Breast epithelium (tissue), 4 donors: ENCODE data around the gene PCNX2. TPM values are rescaled to one million over a fixed set of nuclear protein-coding genes. Genes with fewer than 3 reads are reported as not detected.
A peak's percentile ranks its signal among the peaks of the same experiment; 100 is the strongest.

Experiments
- DNase-seq, 2 donors: peaks; one replicate each; pipeline ENCODE4 v3.0.0-alpha.2; 2019; ENCODE audit warnings: low spot score in 2 of 2
- H3K27ac ChIP-seq, 2 donors: fragments of 200-600 bp; sonication (generic) in 1 of 2; one replicate each; pipeline ENCODE4 v1.5.1; 2016 to 2019; ENCODE audit warnings: mild to moderate bottlenecking in 1 of 2
- H3K27me3 ChIP-seq, 2 donors: fragments of 200-600 bp; sonication (generic) in 1 of 2; one replicate each; pipeline versions ENCODE4 v1.5.1 to v1.6.0; 2017 to 2019; ENCODE audit warnings: control low read depth in 1 of 2, mild to moderate bottlenecking in 1 of 2
- H3K36me3 ChIP-seq: fragments of 200-600 bp; one replicate; pipeline ENCODE4 v1.5.1; 2019
- H3K4me1 ChIP-seq, 2 donors: fragments of 200-600 bp; sonication (generic); one replicate each; pipeline ENCODE4 v1.5.1; 2016 to 2019; ENCODE audit warnings: control low read depth in 1 of 2
- H3K4me3 ChIP-seq, 3 donors: fragments of 200-600 bp; sonication (generic); 1 replicate in 2 of 3; 2 replicates in 1 of 3; pipeline ENCODE4 v1.5.1; 2016 to 2019; ENCODE audit warnings: mild to moderate bottlenecking in 3 of 3, moderate library complexity in 2 of 3
- H3K9me3 ChIP-seq, 2 donors: fragments of 200-600 bp; sonication (generic) in 1 of 2; one replicate each; pipeline ENCODE4 v1.5.1; 2016 to 2019; ENCODE audit warnings: control low read depth in 1 of 2
- CTCF ChIP-seq, 3 donors: fragments of 450-650 bp; IDR thresholded peaks; one replicate each; pipeline ENCODE4 v1.5.1; 2016 to 2017; ENCODE audit warnings: antibody characterized with exemption in 3 of 3, mild to moderate bottlenecking in 3 of 3, moderate library complexity in 3 of 3
- POLR2A ChIP-seq: fragments of 450-650 bp; IDR thresholded peaks from one replicate; pipeline ENCODE4 v1.6.1; 2016; ENCODE audit warnings: antibody characterized with exemption, mild to moderate bottlenecking, moderate library complexity
- POLR2AphosphoS5 ChIP-seq, 3 donors: sonication (generic); formaldehyde crosslinking; IDR thresholded peaks; one replicate each; pipeline ENCODE4 v1.6.1; 2017; ENCODE audit warnings: antibody characterized with exemption in 3 of 3
- intact Hi-C: fragments of 100-400 bp; cut with DNase I; formaldehyde crosslinking; loops from one replicate; pipeline ENCODE4 v1.15.1; 2023; ENCODE audit warnings: low total_unique reads
- total RNA-seq, 3 donors: library from RNA; depleted of rRNA; stranded (reverse); fragments of >200 nt; gene quantifications; one replicate each; pipeline ENCODE4 v1.1.0, GENCODE V29; 2016

The PCNX2 gene
- total RNA-seq, 3 donors from 2014 or later, result 18.7 to 32.6 (median 26.2) TPM

GRCh38 chr1:232974971-232975370 lies 320.6 kb downstream of the PCNX2 start:
- Histone ChIP-seq H3K27ac (no peak overlapping the region), H3K27me3 (no peaks in the 10 kb centered on the region), H3K9me3 (peaks cover 0 to 10% of the 10 kb centered on the region in 2 donors), H3K4me3 (no peak overlapping the region), H3K36me3 (no peaks in the 10 kb centered on the region), H3K4me1 (no peaks in the 10 kb centered on the region)
- TF ChIP-seq CTCF (IDR thresholded peaks at IDR 0.05) (no peak), POLR2A (no peak), POLR2AphosphoS5 (IDR thresholded peaks at IDR 0.05) (no peak)
- intact Hi-C loops, result loop anchor here (10.0 kb wide), 1 partner anchor 680 kb away; no protein-coding TSS in a partner anchor
- DNase-seq, result no peak

- Histone ChIP-seq H3K4me1 (no peaks in the 10 kb centered on the region), H3K27me3 (no peaks in the 10 kb centered on the region), H3K4me3 (no peak overlapping the region), H3K27ac (no peak overlapping the region), H3K9me3 (peaks cover 0 to 10% of the 10 kb centered on the region in 2 donors), H3K36me3 (no peaks in the 10 kb centered on the region)
- no peak for TF ChIP-seq CTCF (IDR thresholded peaks at IDR 0.05)
- TF ChIP-seq POLR2AphosphoS5 (IDR thresholded peaks at IDR 0.05), result no peak
- TF ChIP-seq POLR2A, result no peak
- DNase-seq, result no peak
- intact Hi-C loops, result loop anchor here (10.0 kb wide), 1 partner anchor 679 kb away; no protein-coding TSS in a partner anchor
Observed at GRCh38 chr1:232973652-232974611, 321.6 kb downstream of the PCNX2 start.

- intact Hi-C loops, result loop anchor here (10.0 kb wide), 1 partner anchor 676 kb away; no protein-coding TSS in a partner anchor
- H3K4me3 ChIP-seq, result no peak overlapping the region
- TF ChIP-seq POLR2AphosphoS5 (IDR thresholded peaks at IDR 0.05) (no peak), CTCF (IDR thresholded peaks at IDR 0.05) (no peak), POLR2A (no peak)
- H3K9me3 ChIP-seq, result peaks cover 0 to 10% of the 10 kb centered on the region in 2 donors
- DNase-seq, result no peak
- H3K27ac ChIP-seq, result no peak overlapping the region
- H3K36me3 ChIP-seq, result no peaks in the 10 kb centered on the region
- no peaks in the 10 kb centered on the region for H3K4me1 ChIP-seq
- no peaks in the 10 kb centered on the region for H3K27me3 ChIP-seq
Observed at GRCh38 chr1:232970508-232970907, 325.0 kb downstream of the PCNX2 start.

- H3K27ac ChIP-seq, result no peak overlapping the region
- peaks cover 0 to 10% of the 10 kb centered on the region in 2 donors for H3K9me3 ChIP-seq
- no peak for TF ChIP-seq POLR2A
- no peak for TF ChIP-seq CTCF (IDR thresholded peaks at IDR 0.05)
- no peak for TF ChIP-seq POLR2AphosphoS5 (IDR thresholded peaks at IDR 0.05)
- DNase-seq, result no peak
- no peaks in the 10 kb centered on the region for H3K27me3 ChIP-seq
- no peak overlapping the region for H3K4me3 ChIP-seq
- no peaks in the 10 kb centered on the region for H3K36me3 ChIP-seq
- intact Hi-C loops, result loop anchor here (10.0 kb wide), 1 partner anchor 675 kb away; no protein-coding TSS in a partner anchor
- no peaks in the 10 kb centered on the region for H3K4me1 ChIP-seq
Observed at GRCh38 chr1:232969799-232970198, 325.7 kb downstream of the PCNX2 start.

GRCh38 chr1:232968965-232969364 lies 326.6 kb downstream of the PCNX2 start:
- DNase-seq, result peak in 1 of 2 donors; percentile 75
- intact Hi-C loops, result no loop called here
- no peaks in the 10 kb centered on the region for H3K36me3 ChIP-seq

More at GRCh38 chr1:232968965-232969364, 326.6 kb downstream of the PCNX2 start:
- no peak for TF ChIP-seq POLR2A
- TF ChIP-seq POLR2AphosphoS5 (IDR thresholded peaks at IDR 0.05), result peak in 1 of 3 donors; percentile 40
- H3K9me3 ChIP-seq, result peaks cover 0 to 8% of the 10 kb centered on the region in 2 donors
- H3K27me3 ChIP-seq, result no peaks in the 10 kb centered on the region
- H3K4me1 ChIP-seq, result no peaks in the 10 kb centered on the region
- peak overlapping the region in 1 of 2 donors; percentile 4 for H3K27ac ChIP-seq
- no peak overlapping the region for H3K4me3 ChIP-seq
